HepG2 (cell line): Measurements from ENCODE around the gene DCST2. TPM values are rescaled to one million over a fixed set of nuclear protein-coding genes. Genes with fewer than 3 reads are reported as not detected.

Experiments
- AFF4 ChIP-seq: sonication (generic); formaldehyde crosslinking; IDR thresholded peaks from 2 replicates; pipeline ENCODE4 v1.4.0; 2020; ENCODE audit warnings: missing genetic modification reagents
- ATF6 ChIP-seq: sonication (generic); formaldehyde crosslinking; conservative IDR thresholded peaks from 2 replicates; pipeline ENCODE4 v1.4.0; 2020; ENCODE audit warnings: missing genetic modification reagents
- BRD4 ChIP-seq: sonication (generic); formaldehyde crosslinking; IDR thresholded peaks from 2 replicates; pipeline ENCODE4 v1.4.0; 2020; ENCODE audit warnings: missing genetic modification reagents
- EED ChIP-seq: sonication (generic); formaldehyde crosslinking; IDR thresholded peaks from 2 replicates; pipeline ENCODE4 v1.5.0; 2020; ENCODE audit warnings: mild to moderate bottlenecking, missing genetic modification reagents
- HHEX ChIP-seq: IDR thresholded peaks from 2 replicates; pipeline ENCODE4 v1.6.1; 2016; ENCODE audit warnings: control low read depth
- KAT8 ChIP-seq: IDR thresholded peaks from 2 replicates; pipeline ENCODE4 v1.6.1; 2016; ENCODE audit warnings: missing genetic modification reagents, missing compliant biosample characterization
- KMT2B ChIP-seq: IDR thresholded peaks from 2 replicates; pipeline ENCODE4 v1.6.1; 2016; ENCODE audit warnings: missing genetic modification reagents, missing compliant biosample characterization
- MAFG ChIP-seq: sonication (generic); formaldehyde crosslinking; IDR thresholded peaks from 2 replicates; pipeline ENCODE4 v1.5.1; 2020; ENCODE audit warnings: mild to moderate bottlenecking, missing genetic modification reagents
- NR2F1 ChIP-seq, 2 experiments: fragments of 450-650 bp in 1 of 2; formaldehyde crosslinking in 1 of 2; IDR thresholded peaks; 2 replicates each; pipeline versions ENCODE4 v1.5.0 to v1.6.1; 2016 to 2020; ENCODE audit warnings: mild to moderate bottlenecking in 1 of 2, missing compliant biosample characterization in 1 of 2, missing genetic modification reagents in 1 of 2, moderate library complexity in 1 of 2
- ZBTB38 ChIP-seq: sonication (generic); formaldehyde crosslinking; IDR thresholded peaks from 2 replicates; pipeline ENCODE4 v1.5.1; 2020; ENCODE audit warnings: mild to moderate bottlenecking, missing genetic modification reagents
- ZBTB44 ChIP-seq: sonication (generic); formaldehyde crosslinking; IDR thresholded peaks from 2 replicates; pipeline ENCODE4 v1.4.0; 2020; ENCODE audit warnings: missing genetic modification reagents
- ZFP36L1 ChIP-seq: sonication (generic); formaldehyde crosslinking; IDR thresholded peaks from 2 replicates; pipeline ENCODE4 v1.8.0; 2022; ENCODE audit warnings: mild to moderate bottlenecking, missing genetic modification reagents, moderate library complexity
- ZKSCAN8 ChIP-seq: IDR thresholded peaks from 2 replicates; pipeline ENCODE4 v1.6.1; 2016; ENCODE audit warnings: borderline replicate concordance, missing genetic modification reagents, missing compliant biosample characterization
- ZNF30 ChIP-seq: sonication (generic); formaldehyde crosslinking; IDR thresholded peaks from 2 replicates; pipeline ENCODE4 v1.5.0; 2020; ENCODE audit warnings: mild to moderate bottlenecking, missing genetic modification reagents
- ZNF317 ChIP-seq: sonication (generic); formaldehyde crosslinking; IDR thresholded peaks from 2 replicates; pipeline ENCODE4 v1.5.0; 2020; ENCODE audit warnings: mild to moderate bottlenecking, missing genetic modification reagents
- ZNF354B ChIP-seq: sonication (generic); formaldehyde crosslinking; IDR thresholded peaks from 2 replicates; pipeline ENCODE4 v1.8.0; 2022; ENCODE audit warnings: mild to moderate bottlenecking, missing genetic modification reagents
- ZNF83 ChIP-seq: sonication (generic); formaldehyde crosslinking; IDR thresholded peaks from 2 replicates; pipeline ENCODE4 v1.4.0; 2020; ENCODE audit warnings: missing genetic modification reagents, mild to moderate bottlenecking, borderline replicate concordance
- ZSCAN20 ChIP-seq: sonication (generic); formaldehyde crosslinking; IDR thresholded peaks from 2 replicates; pipeline ENCODE4 v1.4.0; 2020; ENCODE audit warnings: missing genetic modification reagents, mild to moderate bottlenecking, borderline replicate concordance
- polyA plus RNA-seq, 8 experiments: library from polyadenylated mRNA; depleted of rRNA in 3 of 8; stranded (reverse) in 7 of 8; unstranded in 1 of 8; fragments of >200 nt; fragmentation: Illumina TruSeq in 4 of 8; extraction: Trizol in 4 of 8; gene quantifications; 2 replicates each; pipeline versions ENCODE4 v1.2.1 to v1.2.3, GENCODE V29; 2011 to 2016; ENCODE audit warnings: low read depth in 4 of 8, missing spikeins in 1 of 8, mixed read lengths in 1 of 8; ENCODE audit not compliant: insufficient read depth in 1 of 8
- total RNA-seq, 5 experiments: library from RNA; depleted of rRNA; stranded (reverse); fragments of >200 nt; fragmentation: Illumina TruSeq; extraction: Trizol; gene quantifications; 2 replicates each; pipeline ENCODE4 v1.2.3, GENCODE V29; 2016; ENCODE audit warnings: low read depth in 1 of 5
- TF ChIP-seq, protein P1 (sequence below): sonication (generic); formaldehyde crosslinking; IDR thresholded peaks from 2 replicates; pipeline ENCODE4 v1.9.0; 2021; ENCODE audit warnings: missing genetic modification reagents, borderline replicate concordance

The DCST2 gene
- total and polyA plus RNA-seq, 2 of the 13 experiments (the other 11 are each of a cell fraction or from before 2014, with no cell fraction given): 0.74 TPM; not detected in 1

- TF ChIP-seq ZFP36L1 (CRISPR knock-in tag) (no peak), ZNF317 (peak; percentile 63), AFF4 (no peak), KAT8 (CRISPR knock-in tag) (peak; percentile 76), ZNF354B (CRISPR knock-in tag) (no peak), HHEX (no peak), ZNF30 (CRISPR knock-in tag) (0 out of 2 replicates have a peak, but pooled peaks have one; percentile 46), ZBTB38 (peak; percentile 55; the same call in 1 of the 2 replicates), ZNF83 (CRISPR knock-in tag) (peak; percentile 75; the same call in 1 of the 2 replicates), ZBTB44 (CRISPR knock-in tag) (no peak), ZSCAN20 (CRISPR knock-in tag) (no peak), NR2F1 (CRISPR knock-in tag; IDR thresholded peaks at IDR 0.05) (no peak), EED (CRISPR knock-in tag) (peak; percentile 96), ZKSCAN8 (CRISPR knock-in tag) (0 out of 2 replicates have a peak, but pooled peaks have one; percentile 48), BRD4 (CRISPR knock-in tag) (peak; percentile 77; the same call in 1 of the 2 replicates), MAFG (CRISPR knock-in tag) (peak; percentile 68; the same call in 1 of the 2 replicates), ATF6 (CRISPR knock-in tag) (no peak), KMT2B (peak; percentile 25; the same call in 1 of the 2 replicates)
- TF ChIP-seq, protein P1, sequence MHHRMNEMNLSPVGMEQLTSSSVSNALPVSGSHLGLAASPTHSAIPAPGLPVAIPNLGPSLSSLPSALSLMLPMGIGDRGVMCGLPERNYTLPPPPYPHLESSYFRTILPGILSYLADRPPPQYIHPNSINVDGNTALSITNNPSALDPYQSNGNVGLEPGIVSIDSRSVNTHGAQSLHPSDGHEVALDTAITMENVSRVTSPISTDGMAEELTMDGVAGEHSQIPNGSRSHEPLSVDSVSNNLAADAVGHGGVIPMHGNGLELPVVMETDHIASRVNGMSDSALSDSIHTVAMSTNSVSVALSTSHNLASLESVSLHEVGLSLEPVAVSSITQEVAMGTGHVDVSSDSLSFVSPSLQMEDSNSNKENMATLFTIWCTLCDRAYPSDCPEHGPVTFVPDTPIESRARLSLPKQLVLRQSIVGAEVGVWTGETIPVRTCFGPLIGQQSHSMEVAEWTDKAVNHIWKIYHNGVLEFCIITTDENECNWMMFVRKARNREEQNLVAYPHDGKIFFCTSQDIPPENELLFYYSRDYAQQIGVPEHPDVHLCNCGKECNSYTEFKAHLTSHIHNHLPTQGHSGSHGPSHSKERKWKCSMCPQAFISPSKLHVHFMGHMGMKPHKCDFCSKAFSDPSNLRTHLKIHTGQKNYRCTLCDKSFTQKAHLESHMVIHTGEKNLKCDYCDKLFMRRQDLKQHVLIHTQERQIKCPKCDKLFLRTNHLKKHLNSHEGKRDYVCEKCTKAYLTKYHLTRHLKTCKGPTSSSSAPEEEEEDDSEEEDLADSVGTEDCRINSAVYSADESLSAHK (CRISPR knock-in tag): no peak
Measured at GRCh38 chr1:155050560-155051341, 17.2 kb upstream of the DCST2 start, which contains the start of gene ADAM15 (continued).
